Stimulated activated CD4-positive, alpha-beta T cell treated with anti-CD3 and anti-CD28 coated beads, Interleukin-12 subunit alpha, Interleukin-12 subunit beta, amount 100 ng/mL, for 24 hours (primary cell): ENCODE results near the gene TRPM2.
A peak's percentile ranks its signal among the peaks of the same experiment; 100 is the strongest.

Experiments
- DNase-seq, 2 experiments: peaks; one replicate each; pipeline ENCODE4 v3.0.0-alpha.2; 2020; ENCODE audit warnings: low read depth in 2 of 2

TRPM2 gene

GRCh38 chr21:44462086-44462833, 108.8 kb downstream of the TRPM2 start:
- DNase-seq, result no peak

- DNase-seq, result no peak
Measured at GRCh38 chr21:44462834-44463200, 109.4 kb downstream of the TRPM2 start.

- no peak for DNase-seq
Measured at GRCh38 chr21:44463724-44464123, 110.3 kb downstream of the TRPM2 start.

GRCh38 chr21:44464351-44464750, 110.9 kb downstream of the TRPM2 start:
- no peak for DNase-seq

- no peak for DNase-seq
Measured at GRCh38 chr21:44466351-44466954, 113.0 kb downstream of the TRPM2 start.

GRCh38 chr21:44466996-44467858, 113.8 kb downstream of the TRPM2 start:
- no peak for DNase-seq

GRCh38 chr21:44467859-44468195, 114.4 kb downstream of the TRPM2 start:
- no peak for DNase-seq

GRCh38 chr21:44471341-44471740, 117.9 kb downstream of the TRPM2 start:
- DNase-seq, result no peak

GRCh38 chr21:44471996-44472395, 118.6 kb downstream of the TRPM2 start:
- DNase-seq, result no peak

GRCh38 chr21:44473915-44474555, 120.6 kb downstream of the TRPM2 start:
- DNase-seq, result no peak

GRCh38 chr21:44475266-44475845, 121.9 kb downstream of the TRPM2 start:
- DNase-seq, result no peak

- no peak for DNase-seq
Measured at GRCh38 chr21:44477131-44477530, 123.7 kb downstream of the TRPM2 start.

GRCh38 chr21:44477712-44478111, 124.3 kb downstream of the TRPM2 start:
- no peak for DNase-seq

GRCh38 chr21:44478124-44478800, 124.8 kb downstream of the TRPM2 start:
- DNase-seq, result no peak

GRCh38 chr21:44478801-44479167, 125.4 kb downstream of the TRPM2 start:
- DNase-seq, result no peak

- DNase-seq, result peak; percentile 10 to 23
Measured at GRCh38 chr21:44479556-44480199, 126.3 kb downstream of the TRPM2 start.

GRCh38 chr21:44480200-44481053, 127.0 kb downstream of the TRPM2 start:
- no peak for DNase-seq

- DNase-seq, result no peak
Measured at GRCh38 chr21:44482581-44483287, 129.3 kb downstream of the TRPM2 start.
